K562 (cell line): ENCODE data around the gene FGGY. TPM values are rescaled to one million over a fixed set of nuclear protein-coding genes. Genes with fewer than 3 reads are reported as not detected.
A peak's percentile ranks its signal among the peaks of the same experiment; 100 is the strongest.

Experiments used
- ATAC-seq: fragments of 200-7000 bp; cut with Tn5 transposase; 3 replicates; pipeline ENCODE4 v1.9.1; 2020; ENCODE audit warnings: moderate library complexity
- BruUV-seq: library from RNA; stranded (reverse); fragments of 400-500 nt; replicated peaks from 2 replicates; lab custom pipeline; 2021; lab: Mats Ljungman, UMichigan
- CTCF ChIA-PET: fragments of 300-600 bp; formaldehyde crosslinking; extraction: SDS; loops from one replicate; lab custom pipeline; 2021; ENCODE audit warnings: low intra/inter-chr PET ratio; lab: Yijun Ruan, JAX
- POLR2A ChIA-PET: fragments of 300-600, 350-650 bp; sonication (Branson Sonifier 250); formaldehyde crosslinking; extraction: SDS; loops from one replicate; lab custom pipeline; 2021; ENCODE audit warnings: antibody characterized with exemption, inconsistent platforms; lab: Yijun Ruan, JAX
- DNase-seq, 4 experiments: peaks; one replicate each; pipeline versions ENCODE4 v3.0.0 to v3.0.0-alpha.2; 2011 to 2018; ENCODE audit warnings: low spot score in 3 of 4, mixed read lengths in 3 of 4; ENCODE audit errors: extremely low read depth in 1 of 4
- FAIRE-seq: peaks from 2 replicates; lab custom pipeline; 2011; peaks lifted over from hg19 to GRCh38; lab: Jason Lieb, UNC
- H2AFZ ChIP-seq: 2 replicates; pipeline ENCODE4 v1.6.0; 2011; ENCODE audit warnings: low read depth, low read length, control low read depth, inconsistent platforms
- H3K27ac ChIP-seq: fragments of 200-600 bp; 3 replicates; pipeline ENCODE4 v1.8.0; 2011; ENCODE audit warnings: low read depth, mild to moderate bottlenecking, control low read depth, inconsistent platforms, low read length, moderate library complexity, mixed read lengths; ENCODE audit errors: extremely low read depth
- H3K27me3 ChIP-seq, 2 experiments: fragments of 300-600 bp in 1 of 2; 2 replicates in 1 of 2; 3 replicates in 1 of 2; pipeline versions ENCODE4 v1.6.0 to v1.8.0; 2011; ENCODE audit warnings: inconsistent platforms in 2 of 2, low read length in 2 of 2, mild to moderate bottlenecking in 1 of 2, mixed read lengths in 1 of 2, moderate library complexity in 1 of 2; ENCODE audit not compliant: control insufficient read depth in 2 of 2, insufficient read depth in 2 of 2
- H3K36me3 ChIP-seq: fragments of 300-600 bp; 3 replicates; pipeline ENCODE4 v1.8.0; 2011; ENCODE audit warnings: mild to moderate bottlenecking, low read length, inconsistent platforms; ENCODE audit not compliant: control insufficient read depth, insufficient read depth
- H3K4me1 ChIP-seq, 2 experiments: fragments of 200-600 bp in 1 of 2; replicated peaks in 1 of 2; 2 replicates in 1 of 2; 3 replicates in 1 of 2; pipeline versions ENCODE4 v1.5.1 to v1.8.0; 2011; ENCODE audit warnings: inconsistent platforms in 2 of 2, low read length in 2 of 2, mild to moderate bottlenecking in 1 of 2, mixed read lengths in 1 of 2, moderate library complexity in 1 of 2; ENCODE audit not compliant: control insufficient read depth in 2 of 2, insufficient read depth in 2 of 2
- H3K4me2 ChIP-seq: 2 replicates; pipeline ENCODE4 v1.6.1; 2011; ENCODE audit warnings: low read length, control low read depth, inconsistent platforms, mixed read lengths; ENCODE audit not compliant: insufficient read depth
- H3K4me3 ChIP-seq: fragments of 200-600 bp; sonication (generic), shearing (Covaris generic); 2 replicates; pipeline ENCODE4 v1.5.1; 2016; ENCODE audit warnings: control low read depth, inconsistent platforms
- H3K79me2 ChIP-seq: fragments of 200-600 bp; 3 replicates; pipeline ENCODE4 v1.8.0; 2011; ENCODE audit warnings: low read length, inconsistent platforms; ENCODE audit not compliant: control insufficient read depth, insufficient read depth
- H3K9ac ChIP-seq, 2 experiments: 2 replicates each; pipeline versions ENCODE4 v1.6.0 to v1.6.1; 2011; ENCODE audit warnings: low read depth in 2 of 2, low read length in 2 of 2, control low read depth in 1 of 2, inconsistent platforms in 1 of 2, mild to moderate bottlenecking in 1 of 2, mixed read lengths in 1 of 2; ENCODE audit not compliant: insufficient read depth in 1 of 2
- H3K9me1 ChIP-seq: one replicate; pipeline ENCODE4 v1.6.0; 2011; ENCODE audit warnings: inconsistent platforms, mild to moderate bottlenecking, low read length, moderate library complexity; ENCODE audit not compliant: control insufficient read depth, insufficient read depth
- H3K9me3 ChIP-seq: replicated peaks from 2 replicates; pipeline ENCODE4 v1.5.1; 2011; ENCODE audit warnings: low read depth, low read length, inconsistent platforms; ENCODE audit not compliant: control insufficient read depth, insufficient read depth
- H4K20me1 ChIP-seq: replicated peaks from 2 replicates; pipeline ENCODE4 v1.6.1; 2011; ENCODE audit warnings: low read length, inconsistent platforms, mixed read lengths; ENCODE audit not compliant: control insufficient read depth, insufficient read depth
- C11orf30 ChIP-seq: fragments of 450-650 bp; IDR thresholded peaks from 2 replicates; pipeline ENCODE4 v1.6.1; 2016; ENCODE audit warnings: low read depth, mild to moderate bottlenecking
- GTF3C2 ChIP-seq: IDR thresholded peaks from 3 replicates; pipeline ENCODE4 v1.6.1; 2011; ENCODE audit warnings: borderline replicate concordance, mild to moderate bottlenecking, moderate library complexity; ENCODE audit not compliant: insufficient read length; ENCODE audit errors: extremely low read depth
- ZNF316 ChIP-seq: fragments of 450-650 bp; IDR thresholded peaks from 2 replicates; pipeline ENCODE4 v1.6.1; 2016
- in situ Hi-C: fragments of 300-500 bp; cut with MboI; formaldehyde crosslinking; loops from 4 replicates; pipeline ENCODE4 v1.15.0; 2018; ENCODE audit warnings: inconsistent platforms, mixed read lengths
- intact Hi-C: fragments of 100-400 bp; cut with micrococcal nuclease; formaldehyde crosslinking; loops from 2 replicates; pipeline ENCODE4 v1.14.2; 2022
- polyA plus RNA-seq, 8 experiments: library from polyadenylated mRNA; depleted of rRNA in 4 of 8; stranded (reverse) in 5 of 8; unstranded in 3 of 8; fragments of >200 nt; fragmentation: Nextera tagmentation in 2 of 8; fragmentation: Illumina TruSeq in 1 of 8; extraction: Ambion mirVana in 2 of 8; extraction: Trizol in 1 of 8; gene quantifications; 2 replicates each; pipeline versions ENCODE4 v1.2.1 to v1.2.3, GENCODE V29; 2011 to 2014; ENCODE audit warnings: inconsistent platforms in 1 of 8, missing spikeins in 1 of 8
- total RNA-seq, 7 experiments: library from RNA; depleted of rRNA in 6 of 7; stranded (reverse); fragments of >200 nt in 6 of 7; fragmentation: Illumina TruSeq in 2 of 7; extraction: Trizol in 2 of 7; gene quantifications; 2 replicates each; pipeline versions ENCODE4 v1.2.1 to v1.2.3, GENCODE V29; 2011 to 2021; ENCODE audit warnings: low replicate concordance in 1 of 7

Gene FGGY
- total and polyA plus RNA-seq, 9 of the 15 experiments (the other 6 are each of a cell fraction or from before 2014, with no cell fraction given) = 9.7 to 19.2 (median 12.6) TPM

GRCh38 chr1:59308839-59309238, 11.9 kb downstream of the FGGY start:
- H3K4me1 ChIP-seq = no peaks in the 10 kb centered on the region; a peak in 1 of 5 replicates
- TF ChIP-seq C11orf30 (peak; percentile 65; the same call in 1 of the 2 replicates), ZNF316 (peak; percentile 66), GTF3C2 (no peak)
- H2AFZ ChIP-seq = no peak overlapping the region
- H3K79me2 ChIP-seq = no peaks in the 10 kb centered on the region
- ChIA-PET POLR2A (interaction anchor here (0.5 to 1.2 kb wide), 2 partner anchors 11 to 41 kb away, joined by 3 read pairs; no protein-coding TSS in a partner anchor), CTCF (no interaction called here)
- ATAC-seq (no peak), DNase-seq (no peak), FAIRE-seq (no peak)
- H3K36me3 ChIP-seq = no peaks in the 10 kb centered on the region
- no peak overlapping the region for H3K4me2 ChIP-seq
- H3K9me3 ChIP-seq = no peaks in the 10 kb centered on the region; the same call in 1 of the 2 replicates
- no peaks in the 10 kb centered on the region for H3K27me3 ChIP-seq
- no TSS peak for BruUV-seq
- H3K4me3 ChIP-seq = no peak overlapping the region
- H4K20me1 ChIP-seq = no peaks in the 10 kb centered on the region
- in situ Hi-C loops = no loop called here
- H3K9ac ChIP-seq = no peak overlapping the region
- H3K27ac ChIP-seq = no peak overlapping the region
- no peaks in the 10 kb centered on the region for H3K9me1 ChIP-seq
- intact Hi-C loops = no loop called here
